Osteocyte (in vitro differentiated cells): ENCODE results near the gene PRPF8. TPM values are rescaled to one million over a fixed set of nuclear protein-coding genes. Genes with fewer than 3 reads are reported as not detected.

ENCODE experiments used
- DNase-seq: peaks from one replicate; pipeline ENCODE4 v3.0.0; 2021; ENCODE audit warnings: mixed read lengths; ENCODE audit not compliant: unreplicated experiment; ENCODE audit errors: extremely low spot score
- H3K27ac Mint-ChIP-seq: one replicate; pipeline ENCODE4 v1.8.0; 2021; ENCODE audit warnings: mild to moderate bottlenecking, mixed read lengths; ENCODE audit not compliant: unreplicated experiment
- H3K27me3 Mint-ChIP-seq: one replicate; pipeline ENCODE4 v1.8.0; 2021; ENCODE audit warnings: mixed read lengths; ENCODE audit not compliant: unreplicated experiment
- H3K36me3 Mint-ChIP-seq: one replicate; pipeline ENCODE4 v1.8.0; 2021; ENCODE audit warnings: mixed read lengths; ENCODE audit not compliant: unreplicated experiment
- H3K4me1 Mint-ChIP-seq: one replicate; pipeline ENCODE4 v1.8.0; 2021; ENCODE audit warnings: mixed read lengths; ENCODE audit not compliant: unreplicated experiment
- H3K4me3 Mint-ChIP-seq: one replicate; pipeline ENCODE4 v1.8.0; 2021; ENCODE audit warnings: mild to moderate bottlenecking, moderate library complexity, mixed read lengths; ENCODE audit not compliant: unreplicated experiment
- H3K9me3 Mint-ChIP-seq: one replicate; pipeline ENCODE4 v1.8.0; 2021; ENCODE audit warnings: mixed read lengths; ENCODE audit not compliant: unreplicated experiment
- CTCF ChIP-seq: fragments of 200-600 bp; sonication (generic); IDR thresholded peaks from 2 replicates; pipeline ENCODE4 v1.5.0; 2021; ENCODE audit warnings: antibody characterized with exemption, mild to moderate bottlenecking, moderate library complexity
- total RNA-seq: library from RNA; stranded (reverse); gene quantifications from 2 replicates; pipeline ENCODE4 v1.2.1, GENCODE V29; 2021

Gene PRPF8
- total RNA-seq, 1 donor from 2014 or later: 238 TPM

- no peak overlapping the region for H3K27ac Mint-ChIP-seq
- H3K4me3 Mint-ChIP-seq: no peak overlapping the region
- peak; percentile 83 for DNase-seq
- peaks cover 8% of the 10 kb centered on the region for H3K36me3 Mint-ChIP-seq
- H3K9me3 Mint-ChIP-seq: no peaks in the 10 kb centered on the region
- H3K27me3 Mint-ChIP-seq: no peaks in the 10 kb centered on the region
- TF ChIP-seq CTCF: no peak
- peaks cover 14% of the 10 kb centered on the region for H3K4me1 Mint-ChIP-seq
Measured at GRCh38 chr17:1730326-1731193, 45.9 kb upstream of the PRPF8 start.

- no peak for TF ChIP-seq CTCF
- Mint-ChIP-seq H3K27ac (no peak overlapping the region), H3K4me1 (peaks cover 17% of the 10 kb centered on the region), H3K9me3 (no peaks in the 10 kb centered on the region), H3K36me3 (peaks cover 8% of the 10 kb centered on the region), H3K4me3 (no peak overlapping the region), H3K27me3 (no peaks in the 10 kb centered on the region)
- no peak for DNase-seq
Measured at GRCh38 chr17:1729966-1730325, 45.3 kb upstream of the PRPF8 start.

- H3K9me3 Mint-ChIP-seq: no peaks in the 10 kb centered on the region
- TF ChIP-seq CTCF: no peak
- H3K36me3 Mint-ChIP-seq: peaks cover 5% of the 10 kb centered on the region
- peaks cover 22% of the 10 kb centered on the region for H3K4me1 Mint-ChIP-seq
- H3K4me3 Mint-ChIP-seq: no peak overlapping the region
- H3K27me3 Mint-ChIP-seq: no peaks in the 10 kb centered on the region
- peak; percentile 83 for DNase-seq
- H3K27ac Mint-ChIP-seq: no peak overlapping the region
Measured at GRCh38 chr17:1727876-1728630, 43.4 kb upstream of the PRPF8 start.

GRCh38 chr17:1727258-1727789 is 42.7 kb upstream of the PRPF8 start:
- H3K9me3 Mint-ChIP-seq: no peaks in the 10 kb centered on the region
- no peak overlapping the region for H3K27ac Mint-ChIP-seq
- DNase-seq: no peak
- TF ChIP-seq CTCF: no peak
- peaks cover 28% of the 10 kb centered on the region for H3K4me1 Mint-ChIP-seq
- no peak overlapping the region for H3K4me3 Mint-ChIP-seq
- H3K36me3 Mint-ChIP-seq: peaks cover 5% of the 10 kb centered on the region
- H3K27me3 Mint-ChIP-seq: no peaks in the 10 kb centered on the region
